Uterus (tissue), 4 donors: ENCODE measurements around the gene POLR2C. TPM values are rescaled to one million over a fixed set of nuclear protein-coding genes. Genes with fewer than 3 reads are reported as not detected.

Source experiments
- DNase-seq, 2 donors: peaks; one replicate each; pipeline ENCODE4 v3.0.0-alpha.2; 2019 to 2020
- H3K27ac ChIP-seq, 2 donors: fragments of 200-600 bp; sonication (generic); 1 replicate in 1 of 2; 2 replicates in 1 of 2; pipeline ENCODE4 v1.5.1; 2016 to 2018
- H3K27me3 ChIP-seq, 2 donors: fragments of 200-600 bp; sonication (generic); one replicate each; pipeline ENCODE4 v1.5.1; 2018 to 2019; ENCODE audit warnings: control low read depth in 1 of 2
- H3K36me3 ChIP-seq, 2 donors: fragments of 200-600 bp; sonication (generic); one replicate each; pipeline ENCODE4 v1.5.1; 2019; ENCODE audit warnings: control low read depth in 1 of 2
- H3K4me1 ChIP-seq, 2 donors: fragments of 200-600 bp; sonication (generic); one replicate each; pipeline ENCODE4 v1.5.1; 2018 to 2019; ENCODE audit warnings: control low read depth in 1 of 2
- H3K4me3 ChIP-seq, 2 donors: fragments of 200-600 bp; sonication (generic); 1 replicate in 1 of 2; 2 replicates in 1 of 2; pipeline ENCODE4 v1.5.1; 2018 to 2019; ENCODE audit warnings: mild to moderate bottlenecking in 1 of 2
- H3K9me3 ChIP-seq, 2 donors: fragments of 200-600 bp; sonication (generic); one replicate each; pipeline ENCODE4 v1.5.1; 2019; ENCODE audit warnings: control low read depth in 1 of 2
- CTCF ChIP-seq, 4 experiments: fragments of 200-600 bp in 2 of 4; fragments of 450-650 bp in 2 of 4; sonication (generic) in 2 of 4; IDR thresholded peaks; one replicate each; pipeline ENCODE4 v1.5.1; 2016 to 2019; ENCODE audit warnings: antibody characterized with exemption in 4 of 4, mild to moderate bottlenecking in 2 of 4, moderate library complexity in 1 of 4
- POLR2A ChIP-seq, 2 donors: fragments of 450-650 bp; IDR thresholded peaks; one replicate each; pipeline ENCODE4 v1.6.1; 2016; ENCODE audit warnings: antibody characterized with exemption in 2 of 2, mild to moderate bottlenecking in 1 of 2, moderate library complexity in 1 of 2
- intact Hi-C: fragments of 100-400 bp; cut with DNase I; formaldehyde crosslinking; loops from one replicate; pipeline ENCODE4 v1.15.1; 2023; ENCODE audit warnings: low total_unique reads
- total RNA-seq, 4 donors: library from RNA; depleted of rRNA in 3 of 4; stranded (reverse); fragments of >200 nt in 3 of 4; gene quantifications; one replicate each; pipeline versions ENCODE4 v1.1.0 to v1.2.4, GENCODE V29; 2014 to 2023
- donor health status: DM: yes; HTN: yes; CAD: no.

POLR2C gene
- total RNA-seq, 4 donors from 2014 or later: 64.3 to 460 (median 104) TPM

DNA sequence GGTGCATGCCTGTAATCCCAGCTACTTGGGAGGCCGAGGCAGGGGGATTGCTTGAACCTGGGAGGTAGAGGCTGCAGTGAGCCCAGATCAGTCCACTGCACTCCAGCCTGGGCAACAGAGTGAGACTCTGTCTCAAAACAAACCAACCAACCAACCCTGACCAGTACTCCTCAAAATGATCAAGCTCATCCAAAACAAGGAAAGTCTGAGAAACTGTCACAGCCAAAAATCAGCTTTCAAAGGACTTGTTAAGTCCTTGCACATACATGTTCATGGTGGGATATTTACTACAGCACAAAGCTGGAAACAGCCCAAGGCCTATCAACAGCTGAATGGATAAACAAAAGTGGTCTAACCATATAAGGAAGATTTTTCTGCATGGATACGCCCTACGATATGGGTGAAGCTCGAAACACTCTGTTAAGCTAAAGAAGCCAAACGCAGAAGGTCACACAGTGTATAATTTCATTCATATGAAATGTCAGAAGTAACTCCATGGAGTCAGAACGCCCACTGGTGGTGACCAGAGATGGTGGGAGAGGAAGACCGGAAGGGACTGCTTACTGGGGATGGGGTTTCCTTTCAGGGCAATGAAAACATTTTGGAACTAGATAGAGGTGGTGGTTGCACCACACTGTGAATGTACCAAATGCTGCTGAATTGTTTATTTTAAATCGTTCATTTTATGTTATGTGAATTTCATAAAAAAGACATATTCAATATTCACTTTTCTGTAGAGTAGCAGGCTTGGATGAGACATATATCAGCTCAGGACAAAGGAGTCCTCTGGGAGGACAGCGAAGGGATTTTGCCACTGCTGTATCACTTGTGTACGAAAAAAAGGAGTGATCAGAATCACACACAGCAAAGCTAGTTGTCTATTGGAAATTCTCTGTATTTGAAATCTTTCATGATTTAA lies 40.2 kb upstream of the POLR2C start:
- peak overlapping the region; percentile 52 to 58 for H3K27ac ChIP-seq
- peak; percentile 55 for DNase-seq
- no peaks in the 10 kb centered on the region for H3K9me3 ChIP-seq
- no peaks in the 10 kb centered on the region for H3K36me3 ChIP-seq
- H3K4me3 ChIP-seq: no peak overlapping the region
- intact Hi-C loops: no loop called here
- no peaks in the 10 kb centered on the region for H3K27me3 ChIP-seq
- no peak for TF ChIP-seq POLR2A (IDR thresholded peaks at IDR 0.05)
- TF ChIP-seq CTCF (IDR thresholded peaks at IDR 0.05): peak; percentile 58 to 72 (median 66)
- no peaks in the 10 kb centered on the region for H3K4me1 ChIP-seq

DNA sequence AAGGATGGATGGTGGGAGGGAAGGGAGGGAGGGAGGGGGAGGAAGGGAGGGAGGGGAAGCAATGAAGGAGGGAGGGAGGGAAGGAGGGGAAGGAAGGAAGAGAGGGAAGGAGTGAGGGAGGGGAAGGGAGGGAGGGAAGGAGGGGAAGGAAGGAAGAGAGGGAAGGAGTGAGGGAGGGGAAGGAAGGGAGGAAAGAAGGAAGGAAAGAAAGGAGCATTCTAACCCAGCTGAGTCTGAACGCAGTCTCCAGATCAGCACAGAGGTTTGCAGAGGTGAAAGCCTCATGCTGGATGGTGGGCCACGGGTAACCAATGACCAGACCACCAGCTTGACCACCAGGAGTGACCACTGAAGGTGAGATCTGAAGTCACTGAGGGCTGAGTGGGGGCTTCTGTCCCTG lies 39.3 kb upstream of the POLR2C start:
- Histone ChIP-seq H3K27me3 (no peaks in the 10 kb centered on the region), H3K4me1 (no peaks in the 10 kb centered on the region), H3K4me3 (no peak overlapping the region), H3K36me3 (no peaks in the 10 kb centered on the region), H3K27ac (no peak overlapping the region), H3K9me3 (no peaks in the 10 kb centered on the region)
- no peak for DNase-seq
- intact Hi-C loops: no loop called here
- no peak for TF ChIP-seq CTCF (IDR thresholded peaks at IDR 0.05)
- no peak for TF ChIP-seq POLR2A (IDR thresholded peaks at IDR 0.05)

DNA sequence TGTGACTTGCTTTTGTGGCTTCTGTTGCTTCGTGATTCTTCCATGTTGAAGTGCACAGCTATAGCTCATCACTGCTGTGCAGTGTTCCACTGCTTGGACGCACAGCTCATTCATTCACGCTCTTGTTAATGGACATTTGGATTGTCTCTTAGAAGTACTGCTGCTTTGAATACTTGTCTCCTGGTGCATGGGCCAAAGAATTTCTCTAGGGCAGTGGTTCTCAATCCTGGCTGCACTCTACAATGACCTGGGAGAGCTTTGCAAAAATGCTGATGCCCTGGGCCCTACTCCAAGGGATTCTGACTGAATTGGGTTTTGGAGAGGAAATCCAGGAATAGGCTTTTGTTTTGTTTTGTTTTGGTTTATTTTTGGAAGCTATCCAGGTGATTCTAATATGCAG lies 37.9 kb upstream of the POLR2C start:
- Histone ChIP-seq H3K4me3 (no peak overlapping the region), H3K9me3 (no peaks in the 10 kb centered on the region), H3K27ac (no peak overlapping the region), H3K27me3 (no peaks in the 10 kb centered on the region), H3K4me1 (no peaks in the 10 kb centered on the region), H3K36me3 (no peaks in the 10 kb centered on the region)
- TF ChIP-seq CTCF (IDR thresholded peaks at IDR 0.05) (no peak), POLR2A (IDR thresholded peaks at IDR 0.05) (no peak)
- intact Hi-C loops: no loop called here
- DNase-seq: no peak

- H3K27ac ChIP-seq: no peak overlapping the region
- H3K9me3 ChIP-seq: no peaks in the 10 kb centered on the region
- H3K4me3 ChIP-seq: no peak overlapping the region
- intact Hi-C loops: no loop called here
- H3K4me1 ChIP-seq: no peaks in the 10 kb centered on the region
- H3K27me3 ChIP-seq: no peaks in the 10 kb centered on the region
- no peaks in the 10 kb centered on the region for H3K36me3 ChIP-seq
- TF ChIP-seq CTCF (IDR thresholded peaks at IDR 0.05) (no peak), POLR2A (IDR thresholded peaks at IDR 0.05) (no peak)
- DNase-seq: no peak
These were observed 36.1 kb upstream of the POLR2C start for GRCh38 chr16:57426356-57426755.

DNA sequence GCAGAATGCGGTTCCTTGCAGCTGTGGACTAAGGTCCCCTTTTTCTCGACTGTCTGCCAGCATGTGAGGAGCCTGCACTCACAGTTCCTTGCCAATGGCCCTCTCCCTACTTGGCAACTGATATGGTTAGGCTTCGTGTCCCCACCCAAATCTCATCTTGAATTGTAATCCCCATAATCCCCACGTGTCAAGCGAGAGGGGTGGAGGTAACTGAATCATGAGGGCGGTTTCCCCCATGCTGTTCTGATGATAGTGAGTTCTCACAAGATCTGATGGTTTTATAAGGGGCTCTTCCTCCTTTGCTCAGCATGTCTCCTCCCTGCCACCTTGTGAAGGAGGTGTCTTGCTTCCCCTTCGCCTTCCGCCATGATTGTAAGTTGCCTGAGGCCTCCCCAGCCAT lies 35.2 kb upstream of the POLR2C start:
- H3K36me3 ChIP-seq: no peaks in the 10 kb centered on the region
- no peak for DNase-seq
- no peak overlapping the region for H3K27ac ChIP-seq
- H3K9me3 ChIP-seq: no peaks in the 10 kb centered on the region
- TF ChIP-seq CTCF (IDR thresholded peaks at IDR 0.05) (no peak), POLR2A (IDR thresholded peaks at IDR 0.05) (no peak)
- intact Hi-C loops: no loop called here
- no peaks in the 10 kb centered on the region for H3K4me1 ChIP-seq
- no peaks in the 10 kb centered on the region for H3K27me3 ChIP-seq
- H3K4me3 ChIP-seq: no peak overlapping the region
